GM19463 (cell line): ENCODE measurements around the gene HSFX2.
"Not testable (repeated sequence)": the region's sequence is repeated elsewhere in the genome, so short reads cannot be mapped to it uniquely, and the experiment has no call there.

Source experiments
- ATAC-seq: cut with Tn5 transposase; IDR thresholded peaks from one replicate; pipeline ENCODE4 v1.9.1; 2021; ENCODE audit warnings: mild to moderate bottlenecking, moderate library complexity; ENCODE audit not compliant: unreplicated experiment

The HSFX2 gene

DNA sequence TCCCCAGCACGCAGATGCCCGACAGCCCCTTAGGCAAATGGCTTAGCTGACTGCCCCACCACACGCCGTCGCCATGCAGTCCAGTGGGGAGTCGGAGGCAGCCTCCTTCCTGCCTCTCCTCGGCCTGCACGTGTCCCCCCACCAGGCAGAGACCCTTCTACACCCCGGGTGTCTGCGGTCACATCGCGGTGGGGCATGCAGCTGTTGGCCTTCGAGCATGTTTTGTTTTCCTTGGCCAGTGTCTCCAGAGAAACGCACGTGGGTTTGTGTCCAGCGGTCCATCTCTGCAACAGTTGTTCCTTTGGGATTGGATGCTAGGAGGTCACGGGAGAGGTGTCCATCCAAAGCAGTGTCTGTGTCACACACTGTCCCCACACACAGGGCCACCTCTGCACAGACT, at the start of gene HSFX2:
Gene HSFX2, minus strand, starts transcription at position 101 of the 400 bp plus-strand sequence. CDS start 614 bp downstream, outside the sequence.
- ATAC-seq, result not testable (repeated sequence)

GRCh38 chrX:149643496-149643895, 48.4 kb upstream of the HSFX2 start:
- ATAC-seq, result no peak

DNA sequence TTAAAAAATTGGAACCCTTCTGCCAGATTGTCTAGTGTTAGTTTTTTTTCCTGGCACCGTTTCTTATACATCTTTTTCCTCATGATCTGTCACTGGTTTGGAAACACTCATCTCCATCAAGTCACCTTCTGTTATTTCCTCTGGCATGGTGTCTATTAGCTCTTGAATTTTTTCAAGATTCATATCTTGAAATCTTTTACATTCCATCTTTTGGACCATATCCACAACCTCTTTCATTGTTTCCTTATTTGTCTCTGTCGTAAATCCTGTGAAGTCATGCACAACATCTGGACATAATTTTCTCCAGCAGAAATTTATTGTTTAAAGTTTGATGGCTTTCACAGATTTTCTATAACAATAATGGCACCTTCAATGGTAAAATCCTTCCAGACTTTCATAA, 46.7 kb upstream of the HSFX2 start:
- no peak for ATAC-seq

DNA sequence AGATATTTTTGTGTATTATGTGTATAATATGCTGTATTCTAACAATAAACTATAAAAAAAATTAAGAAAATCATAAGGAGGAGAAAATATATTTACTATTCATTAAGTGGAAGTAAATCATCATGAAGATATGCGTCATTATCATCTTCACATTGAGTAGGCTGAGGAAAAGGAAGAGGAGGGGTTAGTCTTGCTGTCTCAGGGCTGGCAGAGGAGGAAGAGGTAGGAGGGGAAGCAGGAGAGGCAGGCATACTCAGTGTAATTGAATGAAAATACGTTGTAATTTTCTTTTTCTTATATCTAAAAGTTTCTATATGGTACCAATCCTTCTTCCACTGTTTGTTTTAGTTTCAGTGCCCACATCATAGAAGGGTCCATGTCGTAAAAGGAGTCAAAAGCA, 46.3 kb upstream of the HSFX2 start:
- ATAC-seq, result no peak

GRCh38 chrX:149639568-149639967, 44.5 kb upstream of the HSFX2 start:
- no peak for ATAC-seq

- no peak for ATAC-seq
Measured at GRCh38 chrX:149638860-149639259, 43.7 kb upstream of the HSFX2 start.

- no peak for ATAC-seq
Measured at GRCh38 chrX:149633511-149633910, 38.4 kb upstream of the HSFX2 start.

DNA sequence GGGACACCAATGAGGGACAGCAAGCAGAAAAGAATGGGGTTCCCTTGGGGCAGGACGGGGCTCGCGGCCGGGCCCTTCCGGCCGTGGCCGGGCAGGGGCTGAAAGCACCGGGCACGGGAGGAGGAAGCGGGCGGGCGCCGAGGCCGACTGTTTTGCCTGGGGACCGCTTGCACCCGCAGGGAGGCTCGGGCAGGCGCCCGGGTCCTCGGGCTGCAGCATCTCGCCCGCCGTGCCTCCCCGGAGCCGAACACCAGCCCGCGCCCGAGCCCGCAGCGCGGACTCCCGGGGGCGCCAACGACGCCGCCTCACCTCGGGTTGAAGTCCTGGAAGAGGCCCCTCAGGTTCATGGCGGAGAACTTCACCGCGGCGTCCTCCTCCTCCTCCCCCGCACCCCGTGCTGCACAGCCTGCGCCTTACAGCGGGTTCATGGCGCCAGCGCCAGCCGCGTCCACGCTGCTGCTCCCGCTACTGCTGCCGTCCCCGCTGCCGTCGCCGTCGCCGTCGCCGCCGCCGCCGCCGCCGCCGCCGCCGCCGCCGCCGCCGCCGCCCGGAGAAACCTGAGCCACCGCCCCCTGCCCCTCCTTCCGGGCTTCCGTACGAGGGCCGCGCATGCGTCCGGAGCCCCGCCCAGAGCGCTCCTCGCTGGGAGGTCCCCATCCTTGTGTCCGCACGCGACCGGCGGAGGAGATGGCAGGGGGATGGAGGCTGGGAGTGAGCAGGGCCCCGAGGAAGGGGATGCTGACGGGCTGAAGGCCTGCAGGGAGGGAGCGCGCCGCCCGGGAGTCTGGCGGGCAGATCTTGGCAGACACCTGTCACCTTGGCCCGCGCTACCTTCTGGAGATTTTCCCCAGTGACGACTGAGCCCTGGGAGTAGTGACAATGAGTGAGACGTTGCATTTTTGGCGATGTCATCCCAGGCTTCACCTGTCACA, 36.4 kb upstream of the HSFX2 start, which contains the start of gene TMEM185A:
Gene TMEM185A, minus strand, starts transcription at position 559 of the 932 bp plus-strand sequence. Its CDS starts 212 bp downstream, at position 347.
- peak; percentile 88 for ATAC-seq

DNA sequence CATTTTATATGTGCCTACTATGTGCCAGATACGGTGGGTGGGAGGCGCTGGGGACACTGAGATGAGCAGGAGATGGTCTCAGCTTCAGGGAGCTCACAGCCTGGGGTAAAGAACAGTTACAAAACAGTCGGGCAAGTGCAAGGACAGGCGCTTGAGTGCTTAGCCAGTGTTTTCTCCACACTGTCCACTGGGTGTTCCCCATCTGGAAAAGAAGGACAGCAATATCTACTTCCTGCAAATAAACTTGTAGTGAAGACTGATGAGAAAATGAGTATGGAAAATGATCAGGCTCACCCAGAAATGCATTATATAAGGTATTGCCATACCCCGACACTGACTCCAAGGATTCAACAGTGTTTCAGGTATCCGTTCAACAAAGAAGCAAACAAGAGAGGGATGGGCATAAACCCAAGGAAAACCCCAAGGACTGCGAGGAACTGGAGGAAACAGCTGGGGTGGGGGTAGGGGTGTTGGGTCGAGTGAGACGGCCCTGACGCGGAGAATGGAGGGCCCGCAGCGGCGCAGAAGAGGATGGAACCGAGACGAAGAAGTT, 35.6 kb upstream of the HSFX2 start:
- ATAC-seq, result peak; percentile 13

- no peak for ATAC-seq
Measured at GRCh38 chrX:149629730-149630387, 34.7 kb upstream of the HSFX2 start.

DNA sequence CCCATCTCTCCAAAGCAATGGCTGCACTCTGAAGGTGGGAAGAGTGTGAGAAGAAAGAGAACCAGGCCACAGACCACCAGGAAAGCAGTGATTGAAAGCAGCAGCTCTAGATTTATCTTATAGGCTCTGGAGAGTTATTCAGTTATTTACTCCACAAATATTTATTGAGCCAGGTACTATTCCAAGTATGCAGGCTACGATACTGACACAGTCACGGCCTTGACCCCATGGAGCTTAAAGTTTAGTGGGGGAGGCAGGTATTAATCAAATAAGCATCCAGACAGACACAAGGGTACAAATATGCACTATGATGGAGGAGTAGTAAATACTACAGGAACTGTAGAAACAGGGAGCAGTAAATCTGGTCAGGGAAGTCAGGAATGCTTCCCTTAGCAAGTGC, 33.7 kb upstream of the HSFX2 start:
- no peak for ATAC-seq

GRCh38 chrX:149628280-149628679, 33.2 kb upstream of the HSFX2 start:
- ATAC-seq, result no peak

- ATAC-seq, result not testable (repeated sequence)
Measured at GRCh38 chrX:149626829-149627228, 31.7 kb upstream of the HSFX2 start.

GRCh38 chrX:149619662-149620061, 24.5 kb upstream of the HSFX2 start:
- ATAC-seq, result not testable (repeated sequence)

GRCh38 chrX:149618871-149619270, 23.8 kb upstream of the HSFX2 start:
- ATAC-seq, result no peak

DNA sequence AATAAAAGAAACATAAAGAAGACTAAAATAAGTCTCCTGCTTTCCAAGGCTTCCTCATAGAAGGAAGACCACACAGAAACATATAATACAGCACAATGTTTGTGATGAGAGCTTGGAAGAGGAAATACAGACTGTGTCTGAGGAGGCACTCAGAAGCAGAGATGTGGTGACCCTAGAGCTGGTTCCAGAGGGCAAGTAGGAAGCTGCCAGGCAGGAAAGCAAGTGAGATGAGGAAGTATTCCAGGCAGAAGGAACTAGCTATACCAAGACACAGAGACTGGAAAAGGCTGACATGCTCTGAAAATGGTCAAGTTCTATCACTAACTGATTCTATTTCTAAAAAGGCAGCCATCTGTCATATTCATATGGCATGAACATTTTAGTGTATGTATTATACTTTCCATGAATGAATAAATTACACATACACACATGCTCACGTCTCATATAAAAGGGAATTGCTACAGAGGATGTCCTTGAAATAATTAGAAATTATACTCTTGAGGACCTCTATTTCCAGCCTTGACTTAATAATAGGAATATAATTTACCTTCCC, 16.6 kb upstream of the HSFX2 start:
- ATAC-seq, result no peak

- ATAC-seq, result no peak
Measured at GRCh38 chrX:149610511-149610910, 15.4 kb upstream of the HSFX2 start.

GRCh38 chrX:149607699-149608098, 12.6 kb upstream of the HSFX2 start:
- ATAC-seq, result no peak

DNA sequence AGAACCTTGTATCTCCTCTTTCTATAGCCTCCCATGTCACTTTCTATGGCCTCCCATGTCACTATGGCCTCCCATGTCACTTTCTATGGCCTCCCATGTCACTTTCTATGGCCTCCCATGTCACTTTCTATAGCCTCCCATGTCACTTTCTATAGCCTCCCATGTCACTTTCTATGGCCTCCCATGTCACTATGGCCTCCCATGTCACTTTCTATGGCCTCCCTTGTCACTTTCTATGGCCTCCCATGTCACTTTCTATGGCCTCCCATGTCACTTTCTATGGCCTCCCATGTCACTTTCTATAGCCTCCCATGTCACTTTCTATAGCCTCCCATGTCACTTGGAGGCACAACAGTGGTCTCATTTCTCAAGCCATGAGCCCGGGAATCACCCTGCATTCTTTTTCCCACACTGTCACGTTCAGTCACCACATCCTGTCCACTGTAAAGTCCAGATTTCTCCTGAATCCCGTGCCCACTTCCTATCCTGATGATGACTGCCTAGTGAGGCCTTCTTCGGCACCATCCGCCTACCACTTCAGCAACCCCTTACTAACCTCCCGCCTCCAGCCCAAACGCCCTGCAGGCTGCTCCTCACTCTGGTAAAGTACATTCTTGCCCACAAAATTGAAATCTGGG, 10.3 kb upstream of the HSFX2 start:
- ATAC-seq, result not testable (repeated sequence)

- not testable (repeated sequence) for ATAC-seq
Measured at GRCh38 chrX:149598603-149599002, 3.5 kb upstream of the HSFX2 start.

DNA sequence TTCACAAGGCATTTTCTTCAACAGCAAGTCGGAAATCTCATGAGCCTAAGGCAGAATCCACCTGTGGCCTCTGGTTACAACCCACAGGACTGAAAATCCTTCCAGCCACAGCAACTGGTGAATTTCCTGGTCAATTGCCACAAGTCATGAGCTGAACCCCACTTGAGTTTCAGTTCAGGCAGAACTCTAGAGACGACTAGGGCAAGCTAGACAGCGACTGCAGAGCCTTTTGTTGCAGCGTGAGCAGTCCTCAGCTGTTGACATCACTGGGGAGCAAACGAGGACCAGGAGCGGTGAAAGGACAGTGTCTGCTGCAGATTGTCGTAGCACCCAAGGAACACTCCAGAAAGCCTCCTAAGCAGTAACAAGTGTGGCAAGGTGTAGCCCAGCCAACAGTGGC, 829 bp upstream of the HSFX2 start:
- ATAC-seq, result not testable (repeated sequence)
